ENCODE results near the gene FAM53A. TPM values are rescaled to one million over a fixed set of nuclear protein-coding genes. Genes with fewer than 3 reads are reported as not detected.

The FAM53A gene
- total and polyA plus RNA-seq, 8 donors, result 1.5 to 4.3 (median 2.3) TPM

DNA sequence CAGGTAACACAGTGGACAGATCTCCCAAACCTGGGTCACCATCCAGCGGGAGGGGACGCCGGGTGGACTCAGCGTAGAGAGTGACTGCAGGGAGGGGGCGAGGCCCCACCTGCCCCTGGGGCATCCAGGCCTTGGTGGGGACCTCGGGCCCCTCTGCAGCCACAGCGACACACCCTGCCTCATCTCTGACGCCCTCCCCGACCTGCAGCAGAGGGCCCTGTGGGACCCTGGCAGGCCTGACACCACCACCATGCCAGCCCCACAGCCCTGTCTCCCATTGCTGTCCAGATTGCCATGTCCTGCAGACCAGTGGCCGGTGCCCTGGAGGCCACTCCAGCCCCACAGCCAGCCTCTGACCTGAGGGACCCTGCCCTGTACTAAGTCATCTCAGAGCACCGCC, 45.2 kb downstream of the FAM53A start:
- no peak overlapping the region for H3K4me3 ChIP-seq
- no peaks in the 10 kb centered on the region for H3K4me1 ChIP-seq
- intact Hi-C loops (cut with DNase I), result no loop called here
- TF ChIP-seq, protein P1, sequence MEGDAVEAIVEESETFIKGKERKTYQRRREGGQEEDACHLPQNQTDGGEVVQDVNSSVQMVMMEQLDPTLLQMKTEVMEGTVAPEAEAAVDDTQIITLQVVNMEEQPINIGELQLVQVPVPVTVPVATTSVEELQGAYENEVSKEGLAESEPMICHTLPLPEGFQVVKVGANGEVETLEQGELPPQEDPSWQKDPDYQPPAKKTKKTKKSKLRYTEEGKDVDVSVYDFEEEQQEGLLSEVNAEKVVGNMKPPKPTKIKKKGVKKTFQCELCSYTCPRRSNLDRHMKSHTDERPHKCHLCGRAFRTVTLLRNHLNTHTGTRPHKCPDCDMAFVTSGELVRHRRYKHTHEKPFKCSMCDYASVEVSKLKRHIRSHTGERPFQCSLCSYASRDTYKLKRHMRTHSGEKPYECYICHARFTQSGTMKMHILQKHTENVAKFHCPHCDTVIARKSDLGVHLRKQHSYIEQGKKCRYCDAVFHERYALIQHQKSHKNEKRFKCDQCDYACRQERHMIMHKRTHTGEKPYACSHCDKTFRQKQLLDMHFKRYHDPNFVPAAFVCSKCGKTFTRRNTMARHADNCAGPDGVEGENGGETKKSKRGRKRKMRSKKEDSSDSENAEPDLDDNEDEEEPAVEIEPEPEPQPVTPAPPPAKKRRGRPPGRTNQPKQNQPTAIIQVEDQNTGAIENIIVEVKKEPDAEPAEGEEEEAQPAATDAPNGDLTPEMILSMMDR (IDR thresholded peaks at IDR 0.05), result no peak
- H3K36me3 ChIP-seq, result no peaks in the 10 kb centered on the region
- no peaks in the 10 kb centered on the region for H3K9me3 ChIP-seq
- ATAC-seq, result no peak
- DNase-seq, result peak in 1 of 4 donors; percentile 76
- H3K27me3 ChIP-seq, result peaks cover 0 to 9% of the 10 kb centered on the region in 2 donors
- H3K27ac ChIP-seq, result no peak overlapping the region

DNA sequence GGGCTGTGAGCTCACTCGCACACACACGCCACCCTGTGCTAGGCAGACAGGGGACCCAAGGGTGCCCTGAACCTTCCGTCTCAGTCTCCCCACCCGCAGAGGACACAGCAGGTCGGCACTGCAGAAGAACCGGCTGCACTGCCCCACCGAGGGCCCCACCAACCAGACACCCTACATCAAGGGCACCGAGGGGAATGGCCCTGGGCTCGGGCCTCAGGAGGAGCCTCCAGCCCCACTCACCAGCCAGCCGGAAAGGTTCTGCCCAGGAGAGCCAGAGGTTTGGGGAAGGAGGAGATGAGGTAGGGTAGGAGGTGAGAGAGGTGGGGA, 45.9 kb downstream of the FAM53A start:
- ATAC-seq, result no peak
- TF ChIP-seq, protein P1 (IDR thresholded peaks at IDR 0.05), result no peak
- Histone ChIP-seq H3K4me1 (no peaks in the 10 kb centered on the region), H3K27ac (no peak overlapping the region), H3K27me3 (peaks cover 0 to 12% of the 10 kb centered on the region in 2 donors), H3K4me3 (no peak overlapping the region), H3K36me3 (no peaks in the 10 kb centered on the region), H3K9me3 (no peaks in the 10 kb centered on the region)
- intact Hi-C loops (cut with DNase I), result no loop called here
- DNase-seq, result peak in 1 of 4 donors; percentile 45

GRCh38 chr4:1637580-1638271, 46.4 kb downstream of the FAM53A start:
- no peak overlapping the region for H3K4me3 ChIP-seq
- intact Hi-C loops (cut with DNase I), result no loop called here
- H3K4me1 ChIP-seq, result no peaks in the 10 kb centered on the region
- H3K9me3 ChIP-seq, result no peaks in the 10 kb centered on the region
- peaks cover 0 to 12% of the 10 kb centered on the region in 2 donors for H3K27me3 ChIP-seq
- TF ChIP-seq, protein P1 (IDR thresholded peaks at IDR 0.05), result no peak
- no peaks in the 10 kb centered on the region for H3K36me3 ChIP-seq
- H3K27ac ChIP-seq, result no peak overlapping the region
- DNase-seq (peak in 1 of 4 donors; percentile 59), ATAC-seq (no peak)

DNA sequence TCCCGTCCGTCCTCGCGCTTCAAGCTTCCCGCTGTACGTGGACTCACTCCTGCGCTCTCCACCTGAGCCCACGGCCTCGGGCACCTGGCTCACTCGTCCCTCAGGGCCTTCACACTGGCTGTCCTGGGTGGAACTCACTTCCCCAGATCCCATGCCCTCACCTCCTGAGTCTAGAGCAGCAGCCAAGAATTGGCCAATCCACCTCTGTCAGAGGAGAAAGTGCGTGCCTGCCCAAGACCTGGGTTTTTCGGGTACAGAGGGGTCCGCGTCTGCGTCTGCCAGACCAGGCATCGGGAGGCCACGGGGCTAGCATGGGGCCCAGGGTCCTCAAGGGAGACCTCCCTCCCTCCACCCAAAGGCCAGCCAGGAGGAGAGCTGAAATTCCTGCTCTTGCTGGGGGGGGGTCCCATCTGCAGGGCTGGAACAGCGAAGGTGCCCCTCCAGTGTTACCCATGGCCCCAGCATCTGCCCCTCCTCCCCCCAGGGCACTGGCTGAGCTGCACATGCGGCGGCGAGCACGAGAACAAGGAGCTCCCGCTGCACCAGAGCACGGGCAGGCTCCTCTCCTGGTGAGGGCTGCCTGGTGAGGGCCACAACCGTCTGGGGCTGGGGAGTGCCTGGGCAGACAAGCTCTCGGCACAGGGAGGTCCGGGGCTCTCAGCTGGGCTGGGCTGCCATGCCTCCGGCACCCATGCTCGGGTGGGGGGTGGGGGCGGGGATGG, 47.5 kb downstream of the FAM53A start:
- H3K27me3 ChIP-seq, result peaks cover 0 to 12% of the 10 kb centered on the region in 2 donors
- no peak overlapping the region for H3K27ac ChIP-seq
- TF ChIP-seq, protein P1 (IDR thresholded peaks at IDR 0.05), result no peak
- DNase-seq, result peak in 1 of 4 donors; percentile 62
- no peaks in the 10 kb centered on the region for H3K4me1 ChIP-seq
- no peak for ATAC-seq
- no peaks in the 10 kb centered on the region for H3K9me3 ChIP-seq
- H3K36me3 ChIP-seq, result no peaks in the 10 kb centered on the region
- no peak overlapping the region for H3K4me3 ChIP-seq
- intact Hi-C loops (cut with DNase I), result no loop called here

DNA sequence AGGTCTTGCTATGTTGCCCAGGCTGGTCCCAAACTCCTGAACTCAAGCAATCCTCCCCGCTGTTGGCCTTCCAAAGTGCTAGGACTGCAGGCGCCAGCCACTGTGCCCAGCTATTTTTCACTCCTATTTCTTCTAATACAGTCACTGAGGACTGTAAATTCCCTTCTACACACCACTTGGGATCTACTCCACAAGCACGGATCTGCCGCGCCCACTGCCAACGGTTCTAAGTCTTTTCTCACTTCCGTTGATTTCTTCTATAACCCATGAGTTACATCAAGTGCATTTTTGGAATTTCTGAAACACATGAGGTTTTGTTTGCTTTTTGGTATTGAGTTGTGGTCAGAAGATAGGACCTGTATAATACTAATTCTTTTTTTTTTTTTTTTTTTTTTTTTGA, 48.6 kb downstream of the FAM53A start:
- ATAC-seq (peak; percentile 78), DNase-seq (peak in 3 of 4 donors; percentile 26 to 60 (median 48))
- TF ChIP-seq, protein P1 (IDR thresholded peaks at IDR 0.05), result no peak
- Histone ChIP-seq H3K27me3 (peaks cover 0 to 12% of the 10 kb centered on the region in 2 donors), H3K27ac (no peak overlapping the region), H3K4me3 (no peak overlapping the region), H3K9me3 (no peaks in the 10 kb centered on the region), H3K36me3 (no peaks in the 10 kb centered on the region), H3K4me1 (no peaks in the 10 kb centered on the region)
- intact Hi-C loops (cut with DNase I), result no loop called here

Data from left lung (tissue), 10 donors.